Activated B cell treated with CpG ODN at 0.5 μM for 24 hours (primary cell): Measurements from ENCODE around the gene DHRSX. TPM values are rescaled to one million over a fixed set of nuclear protein-coding genes. Genes with fewer than 3 reads are reported as not detected.

Source experiments
- ATAC-seq: fragments of 200-7000 bp; cut with Tn5 transposase; one replicate; pipeline ENCODE4 v1.10.0; 2021; ENCODE audit warnings: low read depth, mild to moderate bottlenecking, moderate library complexity
- CTCF ChIA-PET: fragments of 350-600 bp; sonication (Branson Sonifier 250); formaldehyde crosslinking; loops from one replicate; lab custom pipeline; 2021; ENCODE audit warnings: antibody characterized with exemption; lab: Charles Lee
- POLR2A ChIA-PET: fragments of 350-600 bp; sonication (Branson Sonifier 250); formaldehyde crosslinking; loops from one replicate; lab custom pipeline; 2021; ENCODE audit warnings: antibody characterized with exemption; lab: Charles Lee
- DNase-seq: peaks from one replicate; pipeline ENCODE4 v3.0.0; 2022
- H3K27ac Mint-ChIP-seq: one replicate; pipeline ENCODE4 v1.8.0; 2020; ENCODE audit warnings: mixed read lengths
- H3K27me3 Mint-ChIP-seq: one replicate; pipeline ENCODE4 v1.8.0; 2021; ENCODE audit warnings: mixed read lengths
- H3K36me3 Mint-ChIP-seq: one replicate; pipeline ENCODE4 v1.8.0; 2021; ENCODE audit warnings: low read depth, mixed read lengths
- H3K4me1 Mint-ChIP-seq: one replicate; pipeline ENCODE4 v1.8.0; 2021; ENCODE audit warnings: mixed read lengths
- H3K4me3 Mint-ChIP-seq: one replicate; pipeline ENCODE4 v1.8.0; 2020; ENCODE audit warnings: mild to moderate bottlenecking, mixed read lengths
- H3K9me3 Mint-ChIP-seq: one replicate; pipeline ENCODE4 v1.8.0; 2020; ENCODE audit warnings: mixed read lengths
- intact Hi-C: fragments of 100-400 bp; cut with micrococcal nuclease; formaldehyde crosslinking; loops from one replicate; pipeline ENCODE4 v1.15.1; 2024
- total RNA-seq: library from RNA; stranded (reverse); gene quantifications from 2 replicates; pipeline ENCODE4 v1.2.3, GENCODE V29; 2022
- TF ChIP-seq, protein P1 (sequence below): fragments of 200-600 bp; IDR thresholded peaks from one replicate; pipeline ENCODE4 v1.8.0; 2022; ENCODE audit warnings: antibody characterized with exemption, mild to moderate bottlenecking

The DHRSX gene
- total RNA-seq, 1 donor from 2014 or later, result 28.3 TPM

DNA sequence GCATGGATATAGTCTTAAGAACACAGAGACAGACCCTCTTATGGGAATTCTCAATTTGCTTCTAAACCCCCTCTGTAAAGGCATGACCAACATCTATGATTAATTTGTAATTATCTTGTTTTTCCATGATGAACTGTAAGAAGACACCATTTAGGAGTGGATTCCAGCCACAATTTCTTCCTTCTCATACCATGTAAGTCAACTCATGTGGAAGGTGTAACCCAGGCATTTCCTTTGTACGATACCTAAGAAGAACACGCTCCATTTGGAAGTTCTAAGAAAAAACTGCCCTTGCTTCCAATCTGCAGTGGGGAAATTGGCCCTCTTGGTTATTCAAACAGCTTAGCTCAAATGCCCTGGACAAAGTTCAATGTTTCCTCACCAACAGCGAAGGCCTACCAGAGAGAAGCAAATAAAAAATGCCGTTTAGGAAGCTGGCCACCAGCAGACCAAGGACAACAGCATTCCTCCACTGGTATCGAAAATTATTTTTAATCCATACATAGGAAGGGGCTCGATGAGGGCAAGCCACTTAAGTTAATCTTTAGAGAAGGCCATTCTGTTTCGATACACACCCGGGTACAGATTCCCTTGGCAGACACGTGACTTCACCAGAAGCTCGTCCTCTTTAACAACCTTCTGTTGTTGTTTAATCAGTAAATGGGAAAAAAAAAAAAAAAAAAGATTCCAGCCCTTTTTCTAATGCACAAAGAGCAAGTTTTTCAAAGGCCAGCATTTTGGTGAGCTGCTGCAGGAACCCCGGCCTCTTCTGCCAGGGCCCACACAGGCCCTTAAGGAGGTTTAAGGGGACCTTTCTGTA lies 2.6 kb downstream of the DHRSX start:
- CTCF ChIA-PET, result no interaction called here

DNA sequence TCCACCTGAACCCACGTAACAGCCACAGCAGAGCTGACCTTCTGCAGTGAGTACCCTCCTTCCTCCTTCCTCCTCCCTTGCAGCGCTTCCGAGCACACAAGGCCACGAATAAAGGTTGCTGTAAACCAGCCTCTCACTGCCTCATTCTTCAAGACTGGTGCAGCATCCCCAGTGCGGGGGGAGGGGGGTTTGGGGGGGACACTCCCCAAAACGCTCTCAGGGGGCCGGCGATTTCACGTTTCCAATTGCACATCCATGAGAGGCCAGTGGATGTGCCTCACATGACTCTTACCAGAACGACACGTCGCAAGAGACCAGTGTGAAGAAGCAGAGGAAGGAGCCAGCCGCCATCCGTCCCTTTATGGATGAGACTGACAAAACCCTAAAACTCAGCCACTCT lies 5.2 kb downstream of the DHRSX start:
- DNase-seq (no peak), ATAC-seq (no peak)
- Mint-ChIP-seq H3K36me3 (peaks cover 35% of the 10 kb centered on the region), H3K27ac (no peak overlapping the region), H3K4me3 (no peak overlapping the region), H3K4me1 (peaks cover 49% of the 10 kb centered on the region), H3K27me3 (no peaks in the 10 kb centered on the region), H3K9me3 (no peaks in the 10 kb centered on the region)
- POLR2A ChIA-PET, result no interaction called here
- CTCF ChIA-PET, result no interaction called here
- intact Hi-C loops, result loop anchor here (5.0 kb wide), 1 partner anchor 37 kb away; no protein-coding TSS in a partner anchor
- TF ChIP-seq, protein P1, sequence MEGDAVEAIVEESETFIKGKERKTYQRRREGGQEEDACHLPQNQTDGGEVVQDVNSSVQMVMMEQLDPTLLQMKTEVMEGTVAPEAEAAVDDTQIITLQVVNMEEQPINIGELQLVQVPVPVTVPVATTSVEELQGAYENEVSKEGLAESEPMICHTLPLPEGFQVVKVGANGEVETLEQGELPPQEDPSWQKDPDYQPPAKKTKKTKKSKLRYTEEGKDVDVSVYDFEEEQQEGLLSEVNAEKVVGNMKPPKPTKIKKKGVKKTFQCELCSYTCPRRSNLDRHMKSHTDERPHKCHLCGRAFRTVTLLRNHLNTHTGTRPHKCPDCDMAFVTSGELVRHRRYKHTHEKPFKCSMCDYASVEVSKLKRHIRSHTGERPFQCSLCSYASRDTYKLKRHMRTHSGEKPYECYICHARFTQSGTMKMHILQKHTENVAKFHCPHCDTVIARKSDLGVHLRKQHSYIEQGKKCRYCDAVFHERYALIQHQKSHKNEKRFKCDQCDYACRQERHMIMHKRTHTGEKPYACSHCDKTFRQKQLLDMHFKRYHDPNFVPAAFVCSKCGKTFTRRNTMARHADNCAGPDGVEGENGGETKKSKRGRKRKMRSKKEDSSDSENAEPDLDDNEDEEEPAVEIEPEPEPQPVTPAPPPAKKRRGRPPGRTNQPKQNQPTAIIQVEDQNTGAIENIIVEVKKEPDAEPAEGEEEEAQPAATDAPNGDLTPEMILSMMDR, result no peak

More for the DNA sequence above, 2.6 kb downstream of the DHRSX start:
- DNase-seq, result no peak
- Mint-ChIP-seq H3K4me3 (peak overlapping the region; percentile 41), H3K4me1 (peaks cover 33% of the 10 kb centered on the region), H3K27me3 (no peaks in the 10 kb centered on the region), H3K27ac (peak overlapping the region; percentile 74), H3K9me3 (no peaks in the 10 kb centered on the region), H3K36me3 (peaks cover 17% of the 10 kb centered on the region)
- intact Hi-C loops, result loop anchor here (5.0 kb wide), 1 partner anchor 34 kb away; no protein-coding TSS in a partner anchor
- POLR2A ChIA-PET, result no interaction called here
- TF ChIP-seq, protein P1, result no peak
- ATAC-seq, result no peak

DNA sequence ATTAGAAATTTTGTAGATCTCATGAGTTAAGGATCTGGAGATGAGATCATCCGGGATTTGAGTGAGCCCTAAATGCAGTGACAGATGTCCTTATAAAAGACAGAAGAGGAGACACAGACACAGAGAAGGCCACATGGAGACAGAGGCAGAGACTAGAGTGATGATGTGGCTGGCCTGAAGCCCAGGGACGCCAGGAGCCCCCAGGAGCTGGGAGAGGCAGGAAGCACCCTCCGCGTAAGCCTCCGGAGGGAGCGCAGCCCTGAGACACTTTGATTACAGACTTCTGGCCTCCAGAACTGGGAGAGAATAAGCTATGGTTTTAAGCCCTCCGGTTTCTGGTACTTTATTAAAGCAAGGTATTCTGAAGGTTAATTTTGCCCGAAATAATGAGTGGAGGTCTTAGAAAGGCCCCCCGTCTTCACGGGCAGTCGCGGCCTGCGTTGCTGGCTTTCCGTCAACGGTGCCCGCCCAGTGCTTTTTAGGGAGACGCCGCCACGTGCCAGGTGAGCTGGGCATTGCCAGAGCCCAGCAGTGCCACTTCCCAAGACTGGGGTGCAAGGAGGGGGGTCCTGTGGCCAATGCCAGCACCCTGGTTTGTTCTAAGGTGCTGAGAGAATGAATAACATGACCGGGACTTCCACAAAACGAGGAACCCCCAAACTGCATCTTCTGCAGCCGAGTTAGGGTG lies 8.1 kb downstream of the DHRSX start:
- ChIA-PET CTCF (no interaction called here), POLR2A (no interaction called here)
- H3K36me3 Mint-ChIP-seq, result peaks cover 55% of the 10 kb centered on the region
- intact Hi-C loops, result no loop called here
- TF ChIP-seq, protein P1, result no peak
- peaks cover 26% of the 10 kb centered on the region for H3K4me1 Mint-ChIP-seq
- H3K4me3 Mint-ChIP-seq, result no peak overlapping the region
- no peak for DNase-seq
- no peaks in the 10 kb centered on the region for H3K27me3 Mint-ChIP-seq
- no peaks in the 10 kb centered on the region for H3K9me3 Mint-ChIP-seq
- no peak for ATAC-seq
- no peak overlapping the region for H3K27ac Mint-ChIP-seq

DNA sequence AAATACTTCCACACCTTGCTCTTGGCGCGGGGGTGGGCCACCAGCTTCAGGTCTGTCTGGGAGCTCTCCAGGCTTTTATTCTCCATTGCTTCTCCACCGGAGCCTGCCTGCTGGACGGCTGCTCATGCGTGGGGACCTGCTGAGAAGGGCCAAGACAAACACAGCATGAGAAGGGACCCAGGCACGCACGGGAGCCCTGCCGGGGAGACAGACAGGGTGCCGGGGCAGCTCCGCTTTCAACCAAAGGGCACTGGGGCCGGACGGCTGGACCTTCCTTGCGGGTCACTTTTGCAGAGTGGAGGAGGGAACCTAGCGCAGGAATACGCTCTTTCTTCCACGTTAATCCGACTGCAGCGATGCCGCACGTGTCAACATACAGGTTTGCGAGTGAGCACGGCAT lies 10.1 kb downstream of the DHRSX start:
- no peak overlapping the region for H3K4me3 Mint-ChIP-seq
- ATAC-seq (no peak), DNase-seq (no peak)
- ChIA-PET CTCF (no interaction called here), POLR2A (no interaction called here)
- intact Hi-C loops, result no loop called here
- TF ChIP-seq, protein P1, result no peak
- peaks cover 63% of the 10 kb centered on the region for H3K36me3 Mint-ChIP-seq
- H3K4me1 Mint-ChIP-seq, result peaks cover 16% of the 10 kb centered on the region
- H3K27ac Mint-ChIP-seq, result no peak overlapping the region
- no peaks in the 10 kb centered on the region for H3K27me3 Mint-ChIP-seq
- no peaks in the 10 kb centered on the region for H3K9me3 Mint-ChIP-seq
